NCI-H2227 treated with DMSO at 0.1 percent for 48 hours (cell line): ENCODE results near the gene SH3YL1.
"Not testable (repeated sequence)": the region's sequence is repeated elsewhere in the genome, so short reads cannot be mapped to it uniquely, and the experiment has no call there.

Source experiments
- DNase-seq: peaks from one replicate; lab custom pipeline; 2025; lab: John Stamatoyannopoulos, UW

Gene SH3YL1

DNA sequence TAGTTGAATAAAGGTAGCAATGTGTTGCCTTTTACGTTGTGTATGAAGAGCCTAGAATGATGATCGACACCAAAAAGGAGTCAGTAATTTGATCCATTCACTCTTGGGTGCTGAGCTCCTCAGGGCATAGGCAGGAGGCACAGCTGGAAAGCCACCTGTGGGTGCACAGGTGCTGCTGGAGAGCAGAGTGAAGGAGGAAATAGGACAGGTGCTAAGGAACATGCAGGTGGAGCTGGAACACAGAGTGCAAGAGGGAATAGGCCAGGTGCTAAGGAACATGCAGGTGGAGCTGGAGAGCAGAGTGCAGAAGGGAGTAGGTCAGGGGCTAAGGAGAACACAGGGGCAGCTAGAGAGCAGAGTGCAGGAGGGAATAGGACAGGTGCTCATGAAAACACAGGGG lies 86.1 kb downstream of the SH3YL1 start:
- DNase-seq: no peak

GRCh38 chr2:176917-177316 lies 86.9 kb downstream of the SH3YL1 start:
- no peak for DNase-seq

GRCh38 chr2:175880-176820 lies 87.7 kb downstream of the SH3YL1 start:
- no peak for DNase-seq

DNA sequence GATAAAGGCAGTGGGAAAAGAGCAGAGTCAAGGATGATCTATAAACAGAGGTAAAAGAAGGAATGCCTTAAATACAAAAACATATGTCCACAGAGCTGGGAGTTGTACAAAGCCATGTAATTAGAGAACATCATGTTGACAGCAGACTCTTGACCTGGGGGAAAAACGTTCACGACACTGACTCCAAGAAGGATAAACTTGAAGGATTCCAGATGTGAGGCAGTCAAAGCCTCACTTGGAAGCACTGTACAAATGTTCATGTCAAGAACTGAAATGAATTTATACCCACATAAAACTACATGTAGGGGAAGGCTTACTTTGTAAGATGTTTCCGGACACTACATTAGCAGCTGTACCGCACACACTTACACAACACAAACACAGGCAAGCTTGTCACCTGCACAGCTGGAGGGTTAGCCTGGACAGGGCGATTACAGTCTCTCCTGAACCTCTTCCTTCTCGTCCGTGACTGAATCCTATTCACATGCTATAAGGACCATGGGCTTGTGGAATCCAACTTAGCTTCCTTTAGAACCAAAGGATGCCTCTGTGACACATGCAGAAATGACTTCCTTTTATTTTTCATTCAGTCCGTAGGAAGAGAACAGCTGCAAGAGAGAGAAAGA lies 88.6 kb downstream of the SH3YL1 start:
- no peak for DNase-seq

GRCh38 chr2:172120-172519 lies 91.7 kb downstream of the SH3YL1 start:
- DNase-seq: not testable (repeated sequence)

- DNase-seq: no peak
Measured at GRCh38 chr2:169741-170140, 94.1 kb downstream of the SH3YL1 start.
